Stimulated activated CD4-positive, alpha-beta T cell treated with anti-CD3 and anti-CD28 coated beads, Interleukin-4, amount 100 ng/mL, for 4 hours (primary cell): ENCODE measurements around the gene DSP.

Experiments used
- DNase-seq, 2 experiments: peaks; one replicate each; pipeline ENCODE4 v3.0.0-alpha.2; 2020

Gene DSP

GRCh38 chr6:7541175-7542064 is at the start of gene DSP:
Gene DSP (plus strand): TSS chr6:7541671. CDS start chr6:7541916, 245 bp downstream.
- peak; percentile 22 to 28 for DNase-seq

- DNase-seq = no peak
These were observed 47.6 kb upstream of the DSP start for GRCh38 chr6:7493866-7494265.

- DNase-seq = no peak
These were observed 46.8 kb upstream of the DSP start for GRCh38 chr6:7494638-7495037.

- no peak for DNase-seq
These were observed 45.1 kb upstream of the DSP start for GRCh38 chr6:7496266-7496875.

- DNase-seq = no peak
These were observed 40.7 kb upstream of the DSP start for GRCh38 chr6:7500752-7501282.

- no peak for DNase-seq
These were observed 38.7 kb upstream of the DSP start for GRCh38 chr6:7502743-7503142.

- no peak for DNase-seq
These were observed 37.4 kb upstream of the DSP start for GRCh38 chr6:7504041-7504440.

- peak in 1 of 2 experiments; percentile 12 for DNase-seq
These were observed 36.2 kb upstream of the DSP start for GRCh38 chr6:7505189-7505699.

GRCh38 chr6:7507600-7507999 is 33.9 kb upstream of the DSP start:
- DNase-seq = no peak

GRCh38 chr6:7512320-7512719 is 29.2 kb upstream of the DSP start:
- no peak for DNase-seq

GRCh38 chr6:7513529-7513928 is 27.9 kb upstream of the DSP start:
- DNase-seq = no peak

GRCh38 chr6:7515363-7515762 is 26.1 kb upstream of the DSP start:
- no peak for DNase-seq

- DNase-seq = no peak
These were observed 22.6 kb upstream of the DSP start for GRCh38 chr6:7518877-7519276.

GRCh38 chr6:7522873-7523272 is 18.6 kb upstream of the DSP start:
- no peak for DNase-seq

GRCh38 chr6:7523922-7524321 is 17.5 kb upstream of the DSP start:
- no peak for DNase-seq

- DNase-seq = no peak
These were observed 14.7 kb upstream of the DSP start for GRCh38 chr6:7526755-7527154.

GRCh38 chr6:7528565-7528964 is 12.9 kb upstream of the DSP start:
- DNase-seq = no peak

- DNase-seq = no peak
These were observed 12.3 kb upstream of the DSP start for GRCh38 chr6:7529141-7529540.

GRCh38 chr6:7532232-7532631 is 9.2 kb upstream of the DSP start:
- DNase-seq = no peak

- DNase-seq = no peak
These were observed 8.7 kb upstream of the DSP start for GRCh38 chr6:7532821-7533220.

GRCh38 chr6:7534192-7534591 is 7.3 kb upstream of the DSP start:
- DNase-seq = no peak

GRCh38 chr6:7535498-7535897 is 6.0 kb upstream of the DSP start:
- DNase-seq = no peak

- DNase-seq = no peak
These were observed 3.8 kb upstream of the DSP start for GRCh38 chr6:7537565-7538174.

GRCh38 chr6:7538484-7538883 is 3.0 kb upstream of the DSP start:
- no peak for DNase-seq
